ENCODE data around the gene NAXE. TPM values are rescaled to one million over a fixed set of nuclear protein-coding genes. Genes with fewer than 3 reads are reported as not detected.

Gene NAXE
- total RNA-seq, 4 donors from 2014 or later, result 42.7 to 80.8 (median 63.3) TPM

- DNase-seq (ENCODE audit: low spot score in 2 of 2), result no peak
- Histone ChIP-seq H3K27me3 (peaks cover 69% of the 10 kb centered on the region), H3K4me1 (peaks cover 10% of the 10 kb centered on the region), H3K9me3 (no peaks in the 10 kb centered on the region), H3K27ac (no peak overlapping the region), H3K36me3 (no peaks in the 10 kb centered on the region), H3K4me3 (no peak overlapping the region)
- WGBS, result 21% methylated on average over 6 of the region's 6 CpGs
- TF ChIP-seq EP300 (IDR thresholded peaks at IDR 0.05), result no peak
- no peak for TF ChIP-seq POLR2AphosphoS5 (IDR thresholded peaks at IDR 0.05)
- TF ChIP-seq CTCF (IDR thresholded peaks at IDR 0.05), result no peak
- TF ChIP-seq POLR2A (IDR thresholded peaks at IDR 0.05), result no peak
These were observed 28.0 kb downstream of the NAXE start for GRCh38 chr1:156619582-156619955.

GRCh38 chr1:156622581-156623297, 31.2 kb downstream of the NAXE start:
- no peak for TF ChIP-seq EP300 (IDR thresholded peaks at IDR 0.05)
- TF ChIP-seq POLR2AphosphoS5 (IDR thresholded peaks at IDR 0.05), result no peak
- no peak for TF ChIP-seq CTCF (IDR thresholded peaks at IDR 0.05)
- TF ChIP-seq POLR2A (IDR thresholded peaks at IDR 0.05), result no peak
- Histone ChIP-seq H3K4me1 (peaks cover 21% of the 10 kb centered on the region), H3K27me3 (peaks cover 91% of the 10 kb centered on the region), H3K9me3 (no peaks in the 10 kb centered on the region), H3K36me3 (no peaks in the 10 kb centered on the region), H3K4me3 (no peak overlapping the region), H3K27ac (no peak overlapping the region)
- no peak for DNase-seq (ENCODE audit: low spot score in 2 of 2)
- 74% methylated on average over 6 of the region's 6 CpGs for WGBS

- TF ChIP-seq CTCF (IDR thresholded peaks at IDR 0.05), result no peak
- no peak for TF ChIP-seq POLR2AphosphoS5 (IDR thresholded peaks at IDR 0.05)
- no peak for TF ChIP-seq EP300 (IDR thresholded peaks at IDR 0.05)
- TF ChIP-seq POLR2A (IDR thresholded peaks at IDR 0.05), result no peak
- peaks cover 21% of the 10 kb centered on the region for H3K4me1 ChIP-seq
- H3K4me3 ChIP-seq, result peak overlapping the region; percentile 42
- 6% methylated on average over 38 of the region's 87 CpGs for WGBS
- peaks cover 84% of the 10 kb centered on the region for H3K27me3 ChIP-seq
- no peaks in the 10 kb centered on the region for H3K9me3 ChIP-seq
- no peak for DNase-seq (ENCODE audit: low spot score in 2 of 2)
- H3K27ac ChIP-seq, result no peak overlapping the region
- no peaks in the 10 kb centered on the region for H3K36me3 ChIP-seq
These were observed 32.6 kb downstream of the NAXE start for GRCh38 chr1:156623946-156624813.

GRCh38 chr1:156624814-156625435, 33.3 kb downstream of the NAXE start:
- no peak for TF ChIP-seq CTCF (IDR thresholded peaks at IDR 0.05)
- no peak for TF ChIP-seq POLR2AphosphoS5 (IDR thresholded peaks at IDR 0.05)
- TF ChIP-seq POLR2A (IDR thresholded peaks at IDR 0.05), result no peak
- no peak for TF ChIP-seq EP300 (IDR thresholded peaks at IDR 0.05)
- 4% methylated on average over 25 of the region's 55 CpGs for WGBS
- DNase-seq (ENCODE audit: low spot score in 2 of 2), result no peak
- Histone ChIP-seq H3K27ac (no peak overlapping the region), H3K4me1 (peaks cover 21% of the 10 kb centered on the region), H3K36me3 (no peaks in the 10 kb centered on the region), H3K4me3 (peak overlapping the region; percentile 42), H3K27me3 (peaks cover 82% of the 10 kb centered on the region), H3K9me3 (no peaks in the 10 kb centered on the region)

All from suprapubic skin (tissue), 4 donors.